Stimulated activated CD8-positive, alpha-beta memory T cell treated with anti-CD3 and anti-CD28 coated beads, Interleukin-15, amount 100 ng/mL, for 1 hour (primary cell): ENCODE measurements around the gene SPATA6L.

ENCODE experiments used
- DNase-seq: peaks from one replicate; pipeline ENCODE4 v3.0.0-alpha.2; 2020; ENCODE audit warnings: low read depth

Gene SPATA6L

DNA sequence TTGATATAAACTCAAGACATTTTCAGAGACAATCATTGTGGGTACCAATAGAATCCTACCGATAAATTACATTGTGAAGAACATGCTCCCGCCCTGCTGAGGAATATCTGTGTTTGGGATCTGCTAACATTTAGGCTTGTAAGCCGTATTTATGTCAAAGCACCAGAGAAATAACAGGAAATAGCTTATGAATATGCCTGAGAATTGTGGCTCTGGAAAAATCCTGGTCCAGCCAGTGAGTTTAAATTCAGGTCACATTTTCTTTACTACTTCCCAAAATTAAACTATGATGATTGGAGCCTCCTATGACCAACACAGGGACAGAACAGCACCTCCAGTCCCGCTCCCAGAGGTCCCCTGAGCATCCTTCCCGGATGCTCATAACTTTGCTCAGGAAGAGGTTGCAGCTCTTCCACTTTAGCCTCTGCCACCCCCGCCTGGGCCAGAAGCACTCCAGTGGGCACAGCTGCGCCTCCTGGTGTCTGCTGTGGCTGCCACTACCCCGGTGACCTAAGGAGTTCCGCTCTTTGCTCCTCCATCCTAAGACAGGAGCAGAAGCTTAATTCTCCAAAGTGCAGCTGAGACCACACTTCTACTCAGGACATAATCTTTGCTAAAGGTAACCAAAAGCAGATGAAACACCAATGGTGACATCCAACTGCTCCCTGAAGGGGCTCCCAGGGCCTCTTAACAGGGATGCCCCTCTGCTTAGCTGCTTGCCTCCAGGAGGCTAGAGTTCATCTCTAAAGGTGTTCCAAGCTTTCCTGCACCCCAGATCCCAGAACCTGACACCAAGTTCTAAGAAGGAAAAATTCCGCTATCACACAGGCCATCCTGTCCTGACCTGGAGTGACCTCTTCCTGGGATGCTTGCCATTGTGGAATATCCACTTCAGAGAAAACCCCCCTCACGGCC lies 117.2 kb downstream of the SPATA6L start:
- no peak for DNase-seq
